Activated CD4-positive, alpha-beta memory T cell treated with anti-CD3 and anti-CD28 coated beads, Interleukin-2, amount 10 ng/mL, durations not matched to agents 7 days and 5 days (primary cell): ENCODE data around the gene NAT9. TPM values are rescaled to one million over a fixed set of nuclear protein-coding genes. Genes with fewer than 3 reads are reported as not detected.

Source experiments
- CTCF ChIA-PET: fragments of 350-600 bp; sonication (Branson Sonifier 250); formaldehyde crosslinking; loops from one replicate; lab custom pipeline; 2021; ENCODE audit warnings: antibody characterized with exemption, inconsistent platforms; lab: Charles Lee
- POLR2A ChIA-PET: fragments of 350-600 bp; sonication (Branson Sonifier 250); formaldehyde crosslinking; loops from one replicate; lab custom pipeline; 2021; ENCODE audit warnings: antibody characterized with exemption; lab: Charles Lee
- DNase-seq: peaks from one replicate; pipeline ENCODE4 v3.0.0-alpha.2; 2020
- H3K27ac Mint-ChIP-seq: one replicate; pipeline ENCODE4 v1.8.0; 2021; ENCODE audit warnings: mild to moderate bottlenecking, mixed read lengths
- H3K27me3 Mint-ChIP-seq: one replicate; pipeline ENCODE4 v1.8.0; 2021; ENCODE audit warnings: mixed read lengths
- H3K36me3 Mint-ChIP-seq: one replicate; pipeline ENCODE4 v1.8.0; 2021; ENCODE audit warnings: low read depth, mixed read lengths
- H3K4me1 Mint-ChIP-seq: one replicate; pipeline ENCODE4 v1.8.0; 2021; ENCODE audit warnings: mixed read lengths
- H3K4me3 Mint-ChIP-seq: one replicate; pipeline ENCODE4 v1.8.0; 2021; ENCODE audit warnings: mild to moderate bottlenecking, mixed read lengths
- H3K9me3 Mint-ChIP-seq: one replicate; pipeline ENCODE4 v1.8.0; 2021; ENCODE audit warnings: mixed read lengths
- total RNA-seq, 2 experiments: library from RNA; stranded (reverse); gene quantifications; one replicate each; pipeline ENCODE4 v1.2.3, GENCODE V29; 2021

NAT9 gene
- total RNA-seq, 2 experiments from 2014 or later, result 32.1 to 32.3 TPM

- Mint-ChIP-seq H3K9me3 (no peaks in the 10 kb centered on the region), H3K36me3 (peaks cover 10% of the 10 kb centered on the region), H3K4me1 (peaks cover 61% of the 10 kb centered on the region), H3K27me3 (peaks cover 5% of the 10 kb centered on the region), H3K4me3 (peak overlapping the region; percentile 87), H3K27ac (peak overlapping the region; percentile 89)
- POLR2A ChIA-PET, result interaction anchor here (0.6 to 4.6 kb wide), 16 partner anchors 10 to 144 kb away, joined by 3 to 44 read pairs (median 6); partner anchors contain the start of genes FDXR and NAT9
- DNase-seq, result peak; percentile 60
- CTCF ChIA-PET, result interaction anchor here (0.6 to 6.2 kb wide), 38 partner anchors 8 to 271 kb away, joined by 3 to 255 read pairs (median 5); partner anchors contain the start of genes CD300A, CD300H, NAT9 and NHERF1
Measured at GRCh38 chr17:74737299-74738050, 38.7 kb downstream of the NAT9 start.

GRCh38 chr17:74736513-74737298 lies 39.4 kb downstream of the NAT9 start, which contains the start of gene RAB37:
Gene RAB37, plus strand, starts transcription at chr17:74737256. Its CDS starts 17 bp downstream, at chr17:74737273.
- peaks cover 53% of the 10 kb centered on the region for H3K4me1 Mint-ChIP-seq
- CTCF ChIA-PET, result interaction anchor here (0.6 to 6.2 kb wide), 36 partner anchors 10 to 271 kb away, joined by 3 to 255 read pairs (median 4); partner anchors contain the start of genes CD300A, CD300H, NAT9 and NHERF1
- H3K9me3 Mint-ChIP-seq, result no peaks in the 10 kb centered on the region
- H3K4me3 Mint-ChIP-seq, result peak within 1 kb of the TSS; percentile 87
- POLR2A ChIA-PET, result interaction anchor here (0.6 to 4.6 kb wide), 14 partner anchors 10 to 82 kb away, joined by 3 to 44 read pairs (median 5); partner anchors contain the start of gene NAT9
- peak; percentile 55 for DNase-seq
- H3K27me3 Mint-ChIP-seq, result peaks cover 5% of the 10 kb centered on the region
- H3K27ac Mint-ChIP-seq, result peak within 1 kb of the TSS; percentile 89
- H3K36me3 Mint-ChIP-seq, result peaks cover 9% of the 10 kb centered on the region

GRCh38 chr17:74734256-74734655 lies 41.9 kb downstream of the NAT9 start:
- H3K4me3 Mint-ChIP-seq, result no peak overlapping the region
- peaks cover 5% of the 10 kb centered on the region for H3K27me3 Mint-ChIP-seq
- DNase-seq, result no peak
- ChIA-PET CTCF (interaction anchor here (6.2 kb wide), 1 partner anchor 77 kb away, joined by 255 read pairs; no protein-coding TSS in a partner anchor), POLR2A (interaction anchor here (1.0 kb wide), 1 partner anchor 77 kb away, joined by 3 read pairs; no protein-coding TSS in a partner anchor)
- H3K4me1 Mint-ChIP-seq, result peaks cover 28% of the 10 kb centered on the region
- H3K9me3 Mint-ChIP-seq, result no peaks in the 10 kb centered on the region
- no peak overlapping the region for H3K27ac Mint-ChIP-seq
- H3K36me3 Mint-ChIP-seq, result peaks cover 6% of the 10 kb centered on the region

GRCh38 chr17:74733365-74734122 lies 42.6 kb downstream of the NAT9 start:
- DNase-seq, result no peak
- Mint-ChIP-seq H3K4me3 (no peak overlapping the region), H3K27ac (no peak overlapping the region), H3K36me3 (no peaks in the 10 kb centered on the region), H3K27me3 (peaks cover 5% of the 10 kb centered on the region), H3K9me3 (no peaks in the 10 kb centered on the region), H3K4me1 (peaks cover 21% of the 10 kb centered on the region)
- CTCF ChIA-PET, result no interaction called here
- POLR2A ChIA-PET, result interaction anchor here (1.0 kb wide), 1 partner anchor 76 kb away, joined by 3 read pairs; no protein-coding TSS in a partner anchor

- CTCF ChIA-PET, result interaction anchor here (0.7 to 1.2 kb wide), 2 partner anchors 74 to 75 kb away, joined by 3 read pairs; no protein-coding TSS in a partner anchor
Measured at GRCh38 chr17:74732042-74732867, 43.9 kb downstream of the NAT9 start.

GRCh38 chr17:74731347-74731605 lies 44.9 kb downstream of the NAT9 start:
- Mint-ChIP-seq H3K4me3 (no peak overlapping the region), H3K4me1 (peaks cover 4% of the 10 kb centered on the region), H3K9me3 (no peaks in the 10 kb centered on the region), H3K27me3 (peaks cover 2% of the 10 kb centered on the region), H3K36me3 (no peaks in the 10 kb centered on the region), H3K27ac (no peak overlapping the region)
- no peak for DNase-seq
- POLR2A ChIA-PET, result interaction anchor here (1.0 kb wide), 1 partner anchor 11 kb away, joined by 3 read pairs; no protein-coding TSS in a partner anchor
- CTCF ChIA-PET, result interaction anchor here (0.7 to 1.0 kb wide), 2 partner anchors 17 to 73 kb away, joined by 3 read pairs; partner anchors contain the start of gene NHERF1

More at GRCh38 chr17:74732042-74732867, 43.9 kb downstream of the NAT9 start:
- peaks cover 8% of the 10 kb centered on the region for H3K4me1 Mint-ChIP-seq
- peaks cover 5% of the 10 kb centered on the region for H3K27me3 Mint-ChIP-seq
- H3K9me3 Mint-ChIP-seq, result no peaks in the 10 kb centered on the region
- DNase-seq, result no peak
- no peak overlapping the region for H3K4me3 Mint-ChIP-seq
- no peak overlapping the region for H3K27ac Mint-ChIP-seq
- POLR2A ChIA-PET, result interaction anchor here (0.7 kb wide), 1 partner anchor 199 kb away, joined by 4 read pairs; no protein-coding TSS in a partner anchor
- no peaks in the 10 kb centered on the region for H3K36me3 Mint-ChIP-seq

GRCh38 chr17:74730491-74731346 lies 45.4 kb downstream of the NAT9 start:
- DNase-seq, result peak; percentile 84
- H3K27ac Mint-ChIP-seq, result peak overlapping the region; percentile 37
- H3K4me1 Mint-ChIP-seq, result peaks cover 2% of the 10 kb centered on the region
- H3K9me3 Mint-ChIP-seq, result no peaks in the 10 kb centered on the region
- H3K27me3 Mint-ChIP-seq, result no peaks in the 10 kb centered on the region
- CTCF ChIA-PET, result interaction anchor here (1.0 to 1.3 kb wide), 2 partner anchors 7 to 17 kb away, joined by 3 to 5 read pairs; partner anchors contain the start of gene NHERF1
- H3K4me3 Mint-ChIP-seq, result peak overlapping the region; percentile 3
- POLR2A ChIA-PET, result interaction anchor here (1.0 kb wide), 1 partner anchor 12 kb away, joined by 3 read pairs; no protein-coding TSS in a partner anchor
- no peaks in the 10 kb centered on the region for H3K36me3 Mint-ChIP-seq

GRCh38 chr17:74729866-74730265 lies 46.3 kb downstream of the NAT9 start:
- H3K4me1 Mint-ChIP-seq, result no peaks in the 10 kb centered on the region

GRCh38 chr17:74729368-74729767 lies 46.8 kb downstream of the NAT9 start:
- Mint-ChIP-seq H3K36me3 (no peaks in the 10 kb centered on the region), H3K27ac (no peak overlapping the region), H3K27me3 (peaks cover 4% of the 10 kb centered on the region), H3K9me3 (no peaks in the 10 kb centered on the region), H3K4me3 (no peak overlapping the region), H3K4me1 (no peaks in the 10 kb centered on the region)
- DNase-seq, result no peak
- ChIA-PET CTCF (interaction anchor here (0.8 to 1.3 kb wide), 2 partner anchors 9 to 55 kb away, joined by 3 to 5 read pairs; no protein-coding TSS in a partner anchor), POLR2A (no interaction called here)

More at GRCh38 chr17:74729866-74730265, 46.3 kb downstream of the NAT9 start:
- ChIA-PET CTCF (interaction anchor here (0.8 to 1.3 kb wide), 2 partner anchors 8 to 55 kb away, joined by 3 to 5 read pairs; no protein-coding TSS in a partner anchor), POLR2A (no interaction called here)
- Mint-ChIP-seq H3K27ac (no peak overlapping the region), H3K27me3 (no peaks in the 10 kb centered on the region), H3K36me3 (no peaks in the 10 kb centered on the region), H3K4me3 (no peak overlapping the region), H3K9me3 (no peaks in the 10 kb centered on the region)
- no peak for DNase-seq

GRCh38 chr17:74728702-74729075 lies 47.5 kb downstream of the NAT9 start:
- no peak for DNase-seq
- ChIA-PET CTCF (no interaction called here), POLR2A (no interaction called here)
- H3K4me3 Mint-ChIP-seq, result no peak overlapping the region
- H3K9me3 Mint-ChIP-seq, result no peaks in the 10 kb centered on the region
- no peaks in the 10 kb centered on the region for H3K36me3 Mint-ChIP-seq
- peaks cover 9% of the 10 kb centered on the region for H3K27me3 Mint-ChIP-seq
- no peak overlapping the region for H3K27ac Mint-ChIP-seq
- H3K4me1 Mint-ChIP-seq, result peaks cover 4% of the 10 kb centered on the region
